GM21723 (cell line): ENCODE data around the gene CDKN2AIPNL.
"Not testable (repeated sequence)": the region's sequence is repeated elsewhere in the genome, so short reads cannot be mapped to it uniquely, and the experiment has no call there.

ENCODE experiments used
- ATAC-seq: cut with Tn5 transposase; IDR thresholded peaks from one replicate; pipeline ENCODE4 v1.9.1; 2021; ENCODE audit warnings: mild to moderate bottlenecking, moderate library complexity; ENCODE audit not compliant: unreplicated experiment

CDKN2AIPNL gene

DNA sequence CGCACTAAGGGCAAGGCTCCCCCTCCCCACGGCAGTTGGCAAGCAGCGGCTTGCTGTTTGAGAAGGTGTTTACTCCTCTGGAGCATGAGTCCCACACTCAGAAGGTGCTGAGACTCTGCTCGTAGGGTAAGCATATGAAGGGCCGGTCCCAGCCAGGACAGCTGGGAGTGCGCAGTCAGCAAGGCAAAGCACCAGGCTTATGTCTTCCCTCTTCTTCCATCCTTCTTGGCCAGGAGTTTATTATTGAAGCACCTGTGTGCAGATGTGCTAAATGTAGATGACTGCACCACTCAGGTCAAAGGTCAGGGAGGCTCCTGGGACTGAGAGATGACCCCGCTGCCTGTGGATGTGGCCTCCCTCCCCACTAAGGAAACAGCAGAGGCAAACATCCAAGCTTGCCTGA lies 27.0 kb upstream of the CDKN2AIPNL start:
- ATAC-seq: no peak

DNA sequence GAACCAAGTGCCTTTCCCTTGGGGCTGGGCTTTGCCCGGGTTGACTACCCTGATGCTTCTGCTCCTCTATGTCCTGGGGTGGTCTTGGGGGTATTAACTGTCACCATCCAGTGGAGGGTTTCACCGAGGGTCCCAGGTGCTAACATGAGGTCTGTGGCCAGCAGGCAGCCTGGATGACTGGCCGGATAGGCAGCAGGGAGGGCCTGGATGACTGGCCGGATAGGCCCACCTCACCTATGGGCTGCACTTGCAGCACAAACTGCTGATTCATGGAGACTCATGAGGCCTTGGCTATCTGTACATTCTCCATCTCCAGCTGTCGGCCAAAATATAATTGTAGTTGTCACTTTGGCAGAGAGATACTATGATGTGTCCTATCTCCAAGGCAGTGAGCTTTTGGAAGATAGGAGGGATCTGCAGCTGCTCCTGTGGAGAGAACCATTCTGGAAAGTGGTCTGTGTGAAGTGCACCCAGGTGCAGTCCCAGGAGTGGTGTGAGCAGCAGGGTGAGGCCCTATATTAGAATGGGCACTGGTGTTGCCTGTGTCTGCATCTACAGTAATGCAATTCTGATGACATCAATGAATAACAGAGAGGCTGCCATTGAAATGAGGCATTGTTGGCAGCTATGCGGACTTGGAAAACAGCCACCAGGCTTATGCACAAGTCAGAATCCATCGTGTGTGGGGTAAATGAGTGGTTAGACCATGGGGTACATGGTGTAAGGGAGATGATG lies 26.3 kb upstream of the CDKN2AIPNL start:
- no peak for ATAC-seq

DNA sequence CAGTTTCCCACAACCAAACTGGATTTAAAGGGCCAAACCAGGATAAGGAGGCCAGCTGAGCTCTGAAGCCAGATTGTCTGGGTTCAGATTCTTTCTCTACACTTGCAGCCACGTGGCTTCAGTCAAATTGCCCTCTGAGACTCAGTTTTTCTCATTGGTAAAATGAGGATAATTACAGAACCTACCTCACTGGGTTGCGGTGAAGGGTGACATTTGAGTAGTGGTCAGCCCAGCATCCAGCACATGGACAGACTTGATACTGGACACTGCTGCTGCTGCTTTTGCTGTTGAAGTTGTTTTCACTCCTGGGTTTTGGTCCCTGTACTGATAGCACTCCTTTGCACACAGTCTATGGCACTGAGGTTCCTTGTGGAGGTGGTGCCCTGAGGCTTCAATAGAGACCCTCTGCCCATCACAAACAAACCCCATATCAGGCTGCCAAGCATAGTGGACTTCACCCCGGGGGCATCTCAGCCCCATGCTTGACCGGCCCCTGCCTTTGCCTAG lies 25.7 kb upstream of the CDKN2AIPNL start:
- no peak for ATAC-seq

DNA sequence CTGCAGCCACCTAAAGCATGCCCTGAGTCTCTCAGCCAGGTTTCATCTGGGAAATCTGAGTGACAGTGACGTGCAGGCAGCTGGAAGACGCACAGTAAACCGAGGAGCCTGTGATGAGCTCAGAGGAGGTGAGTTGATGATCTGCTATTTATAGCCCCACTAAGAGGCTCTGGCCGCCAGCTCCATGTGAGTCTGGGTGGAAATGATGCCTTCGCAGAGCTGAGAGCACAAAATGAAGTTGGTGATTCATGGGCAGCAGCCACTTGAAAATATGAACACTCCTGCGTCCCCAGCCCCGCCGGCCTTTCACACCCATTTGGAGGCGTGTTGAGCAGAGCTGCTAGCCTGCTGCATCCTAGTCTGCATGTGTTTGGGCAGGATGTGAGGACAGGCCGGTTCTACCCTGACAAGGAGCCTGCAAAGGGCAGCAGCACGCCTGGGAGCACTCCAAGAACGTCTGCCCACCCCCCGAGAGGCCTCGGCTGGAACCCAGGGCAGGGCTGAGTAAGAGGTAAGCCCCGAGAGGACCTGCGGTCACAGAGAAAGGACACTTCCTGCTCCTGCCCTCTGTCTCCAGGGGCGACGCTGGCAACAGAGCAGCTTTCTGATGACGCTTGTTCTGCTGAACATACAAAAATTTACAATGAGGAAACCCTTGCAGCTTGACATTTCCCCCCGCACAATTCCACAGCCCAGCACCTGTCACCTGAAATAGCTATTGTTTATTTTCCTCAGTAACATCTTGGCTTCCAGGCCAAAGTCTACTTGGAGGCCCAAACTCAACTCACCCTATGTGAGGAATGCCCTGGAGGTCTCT lies 25.1 kb upstream of the CDKN2AIPNL start:
- peak; percentile 90 for ATAC-seq

DNA sequence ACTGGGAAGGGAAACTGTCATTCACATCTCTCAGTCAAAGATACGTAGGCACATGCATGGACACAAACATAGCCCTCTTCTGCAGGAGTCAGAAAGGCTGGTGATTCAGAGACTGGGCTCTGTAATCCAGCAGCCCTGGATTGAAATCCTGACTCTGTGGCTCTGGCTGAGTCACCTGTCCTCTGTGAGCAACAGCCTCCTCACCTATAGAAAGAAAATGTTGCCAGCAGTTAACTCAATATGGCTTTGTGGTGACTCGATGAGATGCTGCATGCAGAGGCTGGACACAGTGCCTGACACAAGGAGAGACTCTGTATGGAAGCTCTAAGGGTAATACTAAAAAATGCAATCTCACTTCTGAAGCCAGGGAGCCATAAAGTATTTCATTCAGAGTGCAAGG lies 23.9 kb upstream of the CDKN2AIPNL start:
- no peak for ATAC-seq

DNA sequence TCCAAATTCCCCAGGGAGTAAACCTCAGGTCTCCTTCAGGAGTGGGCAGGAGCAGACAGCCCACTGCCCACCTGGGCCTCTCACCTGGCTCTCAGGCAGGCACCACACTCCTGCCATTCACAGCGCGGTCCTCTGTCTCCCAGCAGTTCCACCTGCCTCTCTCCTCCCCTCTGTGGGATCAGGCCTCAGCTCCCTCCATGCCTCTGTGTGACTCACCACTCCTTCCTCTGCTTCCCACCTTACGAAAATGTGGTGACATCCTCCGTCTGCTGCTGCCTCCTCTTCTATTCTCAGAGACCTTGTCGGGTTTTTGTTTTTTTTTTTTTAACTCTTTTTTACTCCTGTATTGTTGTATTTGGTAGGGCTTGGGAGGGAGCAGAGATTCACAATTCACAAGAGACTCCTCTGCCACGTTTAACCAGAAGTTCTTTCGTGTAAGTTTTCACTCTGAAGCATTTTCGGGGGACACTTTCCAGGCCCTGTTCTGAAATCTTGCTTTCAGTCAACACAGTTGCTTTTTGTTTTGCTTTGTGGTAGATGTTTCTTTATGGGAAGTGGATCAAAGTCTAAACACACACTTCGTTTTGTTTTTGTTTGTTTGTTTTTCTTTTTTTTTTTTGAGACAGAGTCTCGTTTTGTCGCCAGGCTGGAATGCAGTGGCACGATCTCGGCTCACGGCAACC lies 21.1 kb upstream of the CDKN2AIPNL start:
- ATAC-seq: no peak

DNA sequence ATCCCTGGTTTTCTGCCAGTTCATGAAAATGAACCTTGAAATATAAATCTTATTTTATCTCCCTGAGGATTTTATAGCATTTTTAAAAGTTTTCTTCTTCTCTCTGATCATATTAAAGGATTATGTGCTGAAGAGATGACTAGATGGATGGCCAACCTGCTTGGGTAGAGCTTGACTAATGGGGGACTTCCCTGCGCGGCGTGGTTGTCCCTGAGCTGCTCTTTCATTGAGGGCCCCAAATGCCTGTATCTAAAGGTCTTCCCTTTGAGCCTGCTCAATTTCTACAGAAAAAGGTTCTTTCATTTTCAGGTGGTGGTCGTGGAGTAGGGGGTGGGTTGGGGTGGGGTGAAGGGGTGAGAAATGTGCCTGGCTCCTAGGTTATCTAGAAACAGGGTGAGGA lies 20.5 kb upstream of the CDKN2AIPNL start:
- no peak for ATAC-seq

DNA sequence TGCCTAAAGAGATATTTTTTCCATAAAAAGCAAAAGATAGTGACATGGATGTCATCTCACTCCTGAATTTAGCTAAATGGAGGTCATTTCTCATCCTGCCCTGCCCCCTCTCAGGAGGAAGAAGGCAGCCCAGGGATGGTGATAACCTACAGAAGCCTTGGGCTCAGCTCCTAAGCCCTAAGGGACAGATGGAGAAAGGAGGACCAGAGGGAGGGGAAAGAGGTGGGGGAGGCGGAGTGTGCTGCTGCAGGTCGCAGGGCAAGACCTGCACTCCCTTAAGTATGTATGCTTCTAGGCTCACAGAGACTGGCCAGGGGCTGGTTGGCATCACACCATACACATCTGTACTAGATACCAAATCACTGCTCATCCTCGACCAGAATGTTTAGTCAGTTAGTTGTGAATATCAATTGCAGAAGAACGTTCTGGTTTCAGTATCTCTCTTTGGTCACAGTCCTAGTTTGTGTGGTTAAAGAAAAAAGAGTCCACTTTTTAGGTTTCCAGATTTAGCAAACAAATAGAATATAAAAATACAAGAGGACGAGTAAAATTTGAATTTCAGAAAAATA lies 18.4 kb upstream of the CDKN2AIPNL start:
- ATAC-seq: no peak

DNA sequence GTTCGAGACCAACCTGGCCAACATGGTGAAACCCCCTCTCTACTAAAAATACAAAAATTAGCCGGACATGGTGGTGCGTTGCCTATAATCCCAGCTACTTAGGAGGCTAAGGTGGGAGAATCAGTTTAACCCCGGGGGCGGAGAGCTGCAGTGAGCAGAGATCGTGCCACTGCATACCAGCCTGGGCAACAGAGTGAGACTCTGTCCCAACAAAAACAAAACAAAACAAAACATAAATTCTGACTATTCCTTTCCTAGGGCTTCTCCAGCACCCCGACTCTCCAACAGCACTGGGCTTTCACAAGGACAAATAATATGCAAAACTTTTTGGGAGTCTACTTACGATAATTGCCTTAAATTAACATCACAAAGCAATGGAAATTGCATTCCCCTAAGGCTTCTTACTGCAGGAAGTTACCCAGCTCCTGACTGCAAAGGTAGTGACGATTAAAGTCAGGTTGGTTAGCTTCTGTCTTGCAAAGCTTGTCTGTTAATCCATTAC lies 15.9 kb upstream of the CDKN2AIPNL start:
- ATAC-seq: no peak

DNA sequence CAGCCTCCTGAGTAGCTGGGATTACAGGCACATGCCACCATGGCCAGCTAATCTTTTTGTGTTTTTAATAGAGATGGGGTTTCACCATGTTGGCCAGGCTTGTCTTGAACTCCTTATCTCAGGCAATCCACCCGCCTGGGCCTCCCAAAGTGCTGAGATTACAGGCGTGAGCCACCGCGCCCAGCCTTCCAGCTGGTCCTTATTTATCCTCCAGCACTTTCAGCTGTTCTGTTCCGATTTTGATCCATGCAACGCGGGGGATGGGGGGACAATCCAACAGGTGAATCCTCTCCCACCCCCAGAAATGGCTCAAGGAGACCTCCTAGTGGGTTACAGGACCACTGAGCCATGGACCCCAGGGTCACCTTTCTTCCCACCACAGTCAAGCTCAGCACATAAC lies 14.7 kb upstream of the CDKN2AIPNL start:
- ATAC-seq: no peak

DNA sequence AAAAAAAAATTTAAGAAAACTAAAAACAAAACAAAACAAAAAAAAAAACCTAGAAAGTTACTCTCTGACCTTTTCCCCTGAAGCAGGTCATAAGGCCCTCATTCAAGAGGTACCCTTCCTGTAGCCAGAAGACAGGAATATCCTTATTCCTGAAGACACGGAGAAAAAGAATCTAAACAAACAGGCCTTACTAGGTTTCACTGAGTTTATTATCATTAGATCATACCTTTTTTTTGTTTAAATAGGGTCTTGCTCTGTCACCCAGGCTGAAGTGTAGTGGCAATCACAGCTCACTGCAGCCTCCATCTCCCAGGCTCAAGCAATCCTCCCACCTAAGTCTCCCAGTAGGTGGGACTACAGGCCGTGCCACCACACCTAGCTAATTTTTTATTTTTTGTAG lies 11.7 kb upstream of the CDKN2AIPNL start:
- ATAC-seq: no peak

DNA sequence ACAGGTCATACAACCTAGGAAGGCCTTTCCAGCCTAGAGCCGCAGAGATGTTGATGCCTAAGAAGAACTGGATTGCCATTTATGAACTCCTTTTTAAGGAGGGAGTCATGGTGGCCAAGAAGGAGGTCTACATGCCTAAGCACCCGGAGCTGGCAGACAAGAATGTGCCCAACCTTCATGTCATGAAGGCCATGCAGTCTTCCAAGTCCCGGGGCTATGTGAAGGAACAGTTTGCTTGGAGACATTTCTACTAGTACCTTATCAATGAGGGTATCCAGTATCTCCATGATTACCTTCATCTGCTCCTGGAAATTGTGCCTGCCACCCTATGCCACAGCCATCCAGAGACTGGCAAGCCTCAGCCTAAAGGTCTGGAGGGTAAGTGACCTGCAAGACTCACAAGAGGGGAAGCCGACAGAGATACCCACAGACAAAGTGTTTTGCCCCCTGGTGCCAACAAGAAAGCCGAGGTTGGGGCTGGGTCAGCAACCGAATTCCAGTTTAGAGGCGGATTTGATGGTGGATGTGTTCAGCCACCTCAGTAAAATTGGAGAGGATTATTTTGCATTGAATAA lies 11.2 kb upstream of the CDKN2AIPNL start:
- ATAC-seq: no peak

DNA sequence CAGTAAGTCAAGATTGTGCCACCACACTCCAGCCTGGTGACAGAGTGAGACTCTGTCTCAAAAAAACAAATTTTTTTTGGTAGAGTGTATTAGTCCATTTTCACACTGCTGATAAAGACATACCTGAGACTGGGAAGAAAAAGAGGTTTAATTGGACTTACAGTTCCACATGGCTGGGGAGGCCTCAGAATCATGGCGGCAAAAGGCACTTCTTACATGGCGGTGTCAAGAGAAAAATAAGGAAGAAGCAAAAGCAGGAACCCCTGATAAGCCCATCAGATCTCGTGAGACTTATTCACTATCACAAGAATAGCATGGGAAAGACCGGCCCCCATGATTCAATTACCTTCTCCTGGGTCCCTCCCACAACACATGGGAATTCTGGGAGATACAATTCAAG lies 9.4 kb upstream of the CDKN2AIPNL start:
- ATAC-seq: not testable (repeated sequence)

DNA sequence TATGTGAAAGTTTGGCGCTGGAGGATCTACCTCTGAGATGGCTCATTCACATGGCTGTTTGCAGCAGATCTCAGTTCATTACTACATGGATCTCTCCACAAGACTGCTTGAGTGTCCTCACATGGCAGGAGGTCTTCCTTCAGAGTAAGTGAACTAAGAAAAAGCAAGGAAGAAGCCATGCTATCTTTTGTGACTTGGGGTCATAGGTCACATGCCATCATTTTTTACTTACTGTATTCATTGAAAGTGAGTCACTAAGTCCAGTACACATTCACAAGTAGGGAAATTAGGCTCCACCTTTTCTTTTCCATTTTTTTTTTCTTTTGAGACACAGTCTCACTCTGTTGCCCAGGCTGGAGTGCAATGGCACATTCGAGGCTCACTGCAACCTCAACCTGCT lies 8.7 kb upstream of the CDKN2AIPNL start:
- no peak for ATAC-seq

DNA sequence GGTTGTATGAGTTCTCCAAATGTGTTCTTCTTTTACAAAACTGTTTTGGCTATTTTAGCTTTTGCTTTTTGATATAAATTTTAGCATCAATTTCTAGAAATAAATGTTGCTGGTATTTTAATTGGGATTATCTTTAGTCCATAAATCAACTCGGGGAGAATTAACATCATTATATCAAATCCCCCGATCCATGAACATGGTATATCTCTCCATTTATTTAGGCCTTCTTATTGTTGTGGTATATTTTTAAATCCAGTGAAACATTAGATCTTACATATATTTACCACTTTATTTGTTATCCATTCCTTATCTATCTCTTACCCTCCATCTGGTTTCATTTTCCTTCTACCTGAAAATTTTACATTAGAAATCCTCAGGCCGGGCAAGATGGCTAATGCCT lies 7.3 kb upstream of the CDKN2AIPNL start:
- no peak for ATAC-seq

DNA sequence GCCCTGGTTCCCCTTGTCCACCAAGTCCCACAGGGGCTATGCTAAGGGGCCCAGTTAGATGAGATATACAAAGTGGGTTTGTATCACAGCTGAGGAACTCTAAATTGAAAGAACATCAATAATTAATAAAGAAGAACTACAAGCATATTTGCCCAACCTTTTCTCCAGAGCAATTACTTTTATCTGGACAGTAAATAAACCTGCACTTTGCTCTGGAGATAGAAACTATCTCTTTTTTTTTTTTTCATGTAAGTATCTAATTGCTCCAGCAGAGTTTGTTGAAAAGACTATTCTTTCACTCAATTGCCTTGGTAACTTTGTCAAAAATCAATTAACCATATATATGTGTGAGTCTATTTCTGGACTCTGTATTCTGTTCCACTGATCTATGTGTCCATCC lies 6.0 kb upstream of the CDKN2AIPNL start:
- ATAC-seq: no peak

DNA sequence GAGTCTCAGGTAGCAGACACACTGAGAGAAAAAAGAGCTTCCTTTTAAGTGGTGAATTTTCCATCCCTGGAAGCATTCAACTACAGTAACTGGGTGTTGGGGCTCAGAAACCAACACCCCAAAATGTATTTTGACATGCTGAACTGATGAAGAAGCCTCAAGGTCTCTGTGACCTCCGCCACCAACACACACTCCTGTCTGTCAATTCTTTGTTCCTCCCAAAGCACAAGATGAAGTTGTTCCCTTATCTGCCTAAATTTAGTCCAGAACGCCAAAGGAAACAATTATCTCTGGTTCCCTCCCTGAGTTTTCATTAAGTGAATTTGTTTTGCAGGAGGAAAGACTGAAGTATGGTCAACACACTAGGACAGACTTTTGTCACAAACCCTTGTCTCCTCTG lies 1.4 kb upstream of the CDKN2AIPNL start:
- ATAC-seq: no peak

DNA sequence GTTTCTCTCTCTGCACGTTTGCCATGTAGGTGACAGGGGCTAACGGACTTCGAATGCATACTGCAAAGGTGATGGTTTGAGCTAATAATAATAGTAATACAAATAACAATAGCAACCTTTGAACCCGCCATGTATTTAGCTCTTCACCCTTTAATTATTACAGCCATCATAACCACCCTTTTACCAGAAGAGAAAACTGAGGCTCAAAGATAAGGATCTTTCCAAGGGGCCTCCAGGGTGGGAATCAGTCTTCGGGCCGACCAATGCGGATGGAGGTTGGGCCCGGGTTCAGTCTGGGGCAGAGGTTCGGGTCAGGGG lies 494 bp downstream of the CDKN2AIPNL start:
- ATAC-seq: no peak

DNA sequence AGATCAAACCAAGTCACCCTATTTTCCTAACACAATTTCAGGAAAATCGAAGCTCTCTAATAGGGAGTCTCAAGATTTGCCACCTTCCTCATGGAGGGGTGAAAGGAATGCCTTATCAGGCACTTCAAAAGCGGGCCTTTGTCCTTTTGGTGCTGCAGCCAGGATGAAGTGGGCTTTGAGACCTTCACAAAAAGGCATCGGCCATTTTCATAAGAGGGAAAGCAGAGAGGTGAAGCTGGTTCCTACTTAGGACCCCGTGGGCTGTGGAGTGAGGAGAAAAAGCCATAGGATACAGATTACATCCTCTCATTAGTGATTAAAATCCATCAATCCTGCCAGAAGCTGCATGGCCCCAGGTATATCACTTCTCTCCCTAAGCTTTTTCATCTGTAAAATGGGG lies 859 bp downstream of the CDKN2AIPNL start:
- ATAC-seq: no peak

DNA sequence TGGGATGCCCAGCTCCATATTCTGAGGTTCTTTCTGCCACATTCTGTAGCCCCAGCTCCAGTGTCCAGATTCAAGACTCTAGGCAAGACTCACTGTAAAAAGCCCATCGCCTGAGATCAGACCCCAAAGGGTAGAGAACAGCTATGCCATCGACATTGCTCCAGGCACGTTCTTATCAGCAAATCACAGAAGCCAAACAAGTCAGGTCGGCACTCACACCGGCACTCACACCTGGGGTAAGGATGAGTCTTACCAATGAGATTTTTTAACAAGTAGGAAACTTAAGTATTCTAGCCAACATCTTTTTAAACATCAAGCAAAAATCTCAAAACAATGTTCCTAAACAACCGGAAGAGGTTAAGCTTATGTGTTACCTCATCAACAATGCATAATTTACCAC lies 2.4 kb downstream of the CDKN2AIPNL start:
- ATAC-seq: no peak

DNA sequence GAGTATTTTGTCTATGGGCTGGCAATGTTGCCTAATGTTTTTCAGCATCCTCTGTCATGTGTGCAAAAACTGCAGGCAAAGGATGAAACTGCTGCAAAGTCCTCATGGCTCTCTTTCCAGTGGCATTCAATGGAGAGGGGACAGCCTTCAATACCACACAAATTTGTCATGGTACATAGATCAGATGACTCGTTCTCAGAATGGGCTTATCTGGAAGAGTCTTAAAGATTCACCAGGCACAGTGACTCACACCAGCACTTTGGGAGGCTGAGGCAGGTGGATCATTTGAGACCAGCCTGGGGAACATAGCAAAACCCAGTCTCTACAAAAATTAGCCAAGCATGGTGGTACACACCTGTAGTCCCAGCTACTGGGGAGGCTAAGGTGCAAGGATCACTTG lies 5.3 kb downstream of the CDKN2AIPNL start:
- ATAC-seq: no peak
